H1 (cell line): ENCODE measurements around the gene CDK5RAP3. TPM values are rescaled to one million over a fixed set of nuclear protein-coding genes. Genes with fewer than 3 reads are reported as not detected.

ENCODE experiments used
- CTCF ChIA-PET: fragments of 300-600 bp; sonication (Branson Sonifier 250); formaldehyde crosslinking; loops from one replicate; lab custom pipeline; 2021; ENCODE audit not compliant: partially characterized antibody; lab: Charles Lee
- POLR2A ChIA-PET: fragments of 300-600 bp; sonication (Branson Sonifier 250); formaldehyde crosslinking; loops from one replicate; lab custom pipeline; 2021; ENCODE audit warnings: inconsistent platforms; ENCODE audit not compliant: partially characterized antibody; lab: Charles Lee
- DNase-seq, 2 experiments: peaks; one replicate each; pipeline versions ENCODE4 v3.0.0 to v3.0.0-alpha.2; 2010 to 2022; ENCODE audit warnings: low spot score in 2 of 2, low read depth in 1 of 2, mixed read lengths in 1 of 2
- FAIRE-seq: peaks from 2 replicates; lab custom pipeline; 2011; peaks lifted over from hg19 to GRCh38; lab: Jason Lieb, UNC
- H2AFZ ChIP-seq: 2 replicates; pipeline ENCODE4 v1.8.1; 2012; ENCODE audit warnings: low read length, inconsistent platforms
- H2AK5ac ChIP-seq: 2 replicates; pipeline ENCODE4 v1.6.1; 2013; ENCODE audit warnings: low read depth, low read length
- H2BK120ac ChIP-seq: replicated peaks from 2 replicates; pipeline ENCODE3; 2013; ENCODE audit warnings: low read depth, low read length, inconsistent platforms
- H2BK12ac ChIP-seq: 2 replicates; pipeline ENCODE4 v1.6.1; 2013; ENCODE audit warnings: low read depth, low read length
- H2BK15ac ChIP-seq: 2 replicates; pipeline ENCODE4 v1.6.1; 2013; ENCODE audit warnings: low read length
- H2BK20ac ChIP-seq: 2 replicates; pipeline ENCODE4 v1.6.1; 2013; ENCODE audit warnings: low read length
- H2BK5ac ChIP-seq: 2 replicates; pipeline ENCODE4 v1.6.1; 2013; ENCODE audit warnings: low read depth, low read length
- H3K14ac ChIP-seq: 2 replicates; pipeline ENCODE4 v1.6.1; 2013; ENCODE audit warnings: inconsistent platforms; ENCODE audit not compliant: insufficient read length
- H3K18ac ChIP-seq: 2 replicates; pipeline ENCODE4 v1.6.1; 2013; ENCODE audit warnings: low read length; ENCODE audit errors: extremely low read depth
- H3K23ac ChIP-seq: 2 replicates; pipeline ENCODE4 v1.6.1; 2013; ENCODE audit warnings: inconsistent platforms; ENCODE audit not compliant: insufficient read length
- H3K23me2 ChIP-seq: 2 replicates; pipeline ENCODE4 v1.6.1; 2013; ENCODE audit warnings: low read depth, low read length
- H3K27ac ChIP-seq: 2 replicates; pipeline ENCODE4 v1.6.1; 2011; ENCODE audit warnings: low read depth, low read length, inconsistent platforms
- H3K27me3 ChIP-seq, 4 experiments: replicated peaks in 1 of 4; 1 replicate in 1 of 4; 2 replicates in 3 of 4; pipeline versions ENCODE4 v1.6.1 to v1.8.1; 2011 to 2013; ENCODE audit warnings: low read length in 3 of 4, mild to moderate bottlenecking in 3 of 4, inconsistent platforms in 2 of 4, mixed read lengths in 2 of 4, moderate library complexity in 1 of 4; ENCODE audit not compliant: control insufficient read depth in 3 of 4, insufficient read depth in 3 of 4; ENCODE audit errors: extremely low read depth in 1 of 4
- H3K36me3 ChIP-seq, 4 experiments: 2 replicates each; pipeline versions ENCODE4 v1.6.1 to v1.8.1; 2011 to 2013; ENCODE audit warnings: mild to moderate bottlenecking in 4 of 4, low read length in 3 of 4, moderate library complexity in 2 of 4, control low read depth in 1 of 4, inconsistent platforms in 1 of 4; ENCODE audit not compliant: insufficient read depth in 4 of 4, control insufficient read depth in 2 of 4
- H3K4ac ChIP-seq: replicated peaks from 2 replicates; pipeline ENCODE3; 2013; ENCODE audit warnings: low read length, low read depth, mixed read lengths, inconsistent platforms; ENCODE audit not compliant: insufficient read length
- H3K4me1 ChIP-seq, 4 experiments: replicated peaks in 1 of 4; 1 replicate in 1 of 4; 2 replicates in 3 of 4; pipeline versions ENCODE4 v1.6.1 to v1.8.1; 2011 to 2013; ENCODE audit warnings: low read length in 3 of 4, inconsistent platforms in 2 of 4, mixed read lengths in 1 of 4; ENCODE audit not compliant: insufficient read depth in 4 of 4, control insufficient read depth in 3 of 4
- H3K4me2 ChIP-seq, 2 experiments: 2 replicates each; pipeline versions ENCODE4 v1.6.1 to v1.8.1; 2011 to 2013; ENCODE audit warnings: low read depth in 2 of 2, low read length in 2 of 2, control low read depth in 1 of 2, inconsistent platforms in 1 of 2, mild to moderate bottlenecking in 1 of 2; ENCODE audit not compliant: insufficient read depth in 1 of 2
- H3K4me3 ChIP-seq, 4 experiments: fragments of 200-600, 300-600 bp in 1 of 4; sonication (generic), shearing (Covaris generic), sonication (Bioruptor Twin) in 1 of 4; 2 replicates each; pipeline versions ENCODE4 v1.5.1 to v1.8.1; 2011 to 2016; ENCODE audit warnings: low read length in 4 of 4, low read depth in 3 of 4, control low read depth in 2 of 4, inconsistent platforms in 2 of 4, mild to moderate bottlenecking in 2 of 4, mixed read lengths in 1 of 4, moderate library complexity in 1 of 4; ENCODE audit not compliant: insufficient read depth in 2 of 4; ENCODE audit errors: extremely low read depth in 1 of 4
- H3K56ac ChIP-seq: replicated peaks from 2 replicates; pipeline ENCODE3; 2013; ENCODE audit warnings: low read depth, mild to moderate bottlenecking, mixed read lengths, low read length, inconsistent platforms; ENCODE audit not compliant: insufficient read length
- H3K79me1 ChIP-seq: 2 replicates; pipeline ENCODE4 v1.6.1; 2013; ENCODE audit warnings: low read depth, low read length, control low read depth
- H3K79me2 ChIP-seq, 2 experiments: 2 replicates each; pipeline versions ENCODE4 v1.6.1 to v1.8.1; 2012 to 2013; ENCODE audit warnings: low read length in 2 of 2, mild to moderate bottlenecking in 2 of 2, inconsistent platforms in 1 of 2; ENCODE audit not compliant: insufficient read depth in 2 of 2, control insufficient read depth in 1 of 2
- H3K9ac ChIP-seq, 4 experiments: replicated peaks in 1 of 4; 1 replicate in 1 of 4; 2 replicates in 3 of 4; pipeline versions ENCODE4 v1.6.1 to v1.8.1; 2011 to 2013; ENCODE audit warnings: low read depth in 3 of 4, low read length in 3 of 4, control low read depth in 2 of 4, mild to moderate bottlenecking in 2 of 4, moderate library complexity in 2 of 4, inconsistent platforms in 1 of 4; ENCODE audit errors: extremely low read depth in 1 of 4
- H3K9me3 ChIP-seq, 2 experiments: 2 replicates each; pipeline versions ENCODE4 v1.6.1 to v1.8.1; 2012 to 2013; ENCODE audit warnings: mild to moderate bottlenecking in 2 of 2, moderate library complexity in 2 of 2, control low read depth in 1 of 2, inconsistent platforms in 1 of 2, low read depth in 1 of 2, low read length in 1 of 2, mixed read lengths in 1 of 2; ENCODE audit not compliant: insufficient read depth in 2 of 2
- H4K20me1 ChIP-seq, 2 experiments: replicated peaks in 1 of 2; 2 replicates each; pipeline versions ENCODE3 to v1.8.1; 2011 to 2013; ENCODE audit warnings: inconsistent platforms in 2 of 2, low read length in 2 of 2, mild to moderate bottlenecking in 1 of 2; ENCODE audit not compliant: insufficient read depth in 2 of 2, control insufficient read depth in 1 of 2
- H4K5ac ChIP-seq: 2 replicates; pipeline ENCODE4 v1.6.1; 2013; ENCODE audit warnings: low read length, low read depth, mixed read lengths, inconsistent platforms; ENCODE audit not compliant: insufficient read length
- H4K8ac ChIP-seq: 2 replicates; pipeline ENCODE4 v1.8.0; 2013; ENCODE audit warnings: mild to moderate bottlenecking, moderate library complexity, low read length, inconsistent platforms; ENCODE audit not compliant: insufficient read depth; ENCODE audit errors: extremely low read depth
- H4K91ac ChIP-seq: replicated peaks from 2 replicates; pipeline ENCODE3; 2013; ENCODE audit warnings: low read length, mixed read lengths, inconsistent platforms; ENCODE audit not compliant: insufficient read length
- ATF2 ChIP-seq: IDR thresholded peaks from 2 replicates; pipeline ENCODE4 v1.6.1; 2012; ENCODE audit warnings: low read length, inconsistent platforms
- CREB1 ChIP-seq: IDR thresholded peaks from 2 replicates; pipeline ENCODE4 v1.6.1; 2012; ENCODE audit warnings: inconsistent platforms
- SIN3A ChIP-seq, 2 experiments: IDR thresholded peaks in 1 of 2; conservative IDR thresholded peaks in 1 of 2; 2 replicates each; pipeline ENCODE4 v1.6.1; 2011 to 2012; ENCODE audit warnings: low read length in 2 of 2, improper control_type of control experiment in 1 of 2, low read depth in 1 of 2, mild to moderate bottlenecking in 1 of 2
- WGBS, 2 experiments: shearing (Covaris generic) in 1 of 2; methylation state at CpG; one replicate each; pipeline versions ENCODE4 v1.1.6 to v1.1.7; 2013 to 2015; ENCODE audit warnings: low lambda C conversion rate in 2 of 2, mixed read lengths in 2 of 2, inconsistent platforms in 1 of 2, low coverage in 1 of 2, missing lambda C conversion rate in 1 of 2; ENCODE audit not compliant: insufficient replicate concordance in 2 of 2, insufficient coverage in 1 of 2, insufficient read length in 1 of 2; ENCODE audit errors: extremely low coverage in 1 of 2, missing lambda C conversion rate in 1 of 2; 5-methylcytosine and 5-hydroxymethylcytosine counted together
- polyA plus RNA-seq, 7 experiments: library from polyadenylated mRNA; depleted of rRNA in 3 of 7; stranded (reverse) in 5 of 7; unstranded in 2 of 7; fragments of >200 nt in 5 of 7; fragments of 200-250 nt in 2 of 7; gene quantifications; 1 replicate in 5 of 7; 2 replicates in 1 of 7; 4 replicates in 1 of 7; pipeline versions ENCODE4 v1.2.1 to v1.2.3, GENCODE V29; 2011 to 2013; ENCODE audit warnings: missing spikeins in 2 of 7, mixed read lengths in 2 of 7
- total RNA-seq: library from RNA; stranded (reverse); fragmentation: NEBNext Ultra II Directional; extraction: Animal tissue kit (Norgen Biotek cat#: 25700); gene quantifications from 2 replicates; pipeline ENCODE4 v1.2.1, GENCODE V29; 2021
- TF ChIP-seq, protein P1 (sequence below): IDR thresholded peaks from 2 replicates; pipeline ENCODE4 v1.6.1; 2011; ENCODE audit warnings: low read depth, mild to moderate bottlenecking, low read length; ENCODE audit not compliant: insufficient read depth

Gene CDK5RAP3
- total and polyA plus RNA-seq, 2 of the 8 experiments (the other 6 are each of a cell fraction or from before 2014, with no cell fraction given) = 88.2 to 93.2 TPM

GRCh38 chr17:47989159-47989558, 18.2 kb downstream of the CDK5RAP3 start:
- Histone ChIP-seq H2BK20ac (0 out of 2 replicates have a peak overlapping the region, but pooled peaks have one; percentile 80), H2AFZ (no peak overlapping the region), H3K23me2 (no peaks in the 10 kb centered on the region), H3K4me3 (no peak overlapping the region), H3K4ac (no peak overlapping the region), H3K36me3 (peaks cover 0 to 4% (median 0%) of the 10 kb centered on the region in 4 experiments; a peak in 1 of 8 replicates), H2BK5ac (no peak overlapping the region), H2BK12ac (no peak overlapping the region), H3K14ac (no peak overlapping the region), H3K4me2 (no peak overlapping the region), H3K79me2 (no peaks in the 10 kb centered on the region), H4K91ac (no peak overlapping the region), H2AK5ac (no peak overlapping the region), H4K5ac (no peak overlapping the region), H3K27ac (no peak overlapping the region), H3K56ac (no peak overlapping the region), H3K27me3 (no peaks in the 10 kb centered on the region), H3K9me3 (no peaks in the 10 kb centered on the region), H3K18ac (no peak overlapping the region), H3K79me1 (no peaks in the 10 kb centered on the region), H2BK120ac (no peak overlapping the region), H3K23ac (no peak overlapping the region), H4K20me1 (no peaks in the 10 kb centered on the region), H3K9ac (no peak overlapping the region), H3K4me1 (peaks cover 14 to 25% (median 20%) of the 10 kb centered on the region in 4 experiments), H4K8ac (no peak overlapping the region), H2BK15ac (no peak overlapping the region)
- POLR2A ChIA-PET = interaction anchor here (1.1 to 4.3 kb wide), 2 partner anchors 14 to 88 kb away, joined by 3 to 19 read pairs; no protein-coding TSS in a partner anchor
- no peak for FAIRE-seq
- 84% methylated on average over 10 of the region's 10 CpGs; no CpG with 5 or more reads in 1 of the 2 experiments for WGBS, 2 experiments
- CTCF ChIA-PET = interaction anchor here (0.5 to 27.1 kb wide), 12 partner anchors 9 to 276 kb away, joined by 3 to 698 read pairs (median 10); partner anchors contain the start of gene CDK5RAP3
- no peak for DNase-seq
- TF ChIP-seq ATF2 = no peak
- TF ChIP-seq, protein P1, sequence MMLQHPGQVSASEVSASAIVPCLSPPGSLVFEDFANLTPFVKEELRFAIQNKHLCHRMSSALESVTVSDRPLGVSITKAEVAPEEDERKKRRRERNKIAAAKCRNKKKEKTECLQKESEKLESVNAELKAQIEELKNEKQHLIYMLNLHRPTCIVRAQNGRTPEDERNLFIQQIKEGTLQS = no peak
- TF ChIP-seq CREB1 = no peak
- TF ChIP-seq SIN3A (conservative IDR thresholded peaks at IDR 0.05 in 1 of 2, IDR thresholded peaks at IDR 0.05 in 1 of 2; ENCODE audit: low read depth in 1 of 2, low read length in 2 of 2) = no peak
